ENCODE data around the gene PPIP5K1. TPM values are rescaled to one million over a fixed set of nuclear protein-coding genes. Genes with fewer than 3 reads are reported as not detected.
A peak's percentile ranks its signal among the peaks of the same experiment; 100 is the strongest.
"Not testable (repeated sequence)": the region's sequence is repeated elsewhere in the genome, so short reads cannot be mapped to it uniquely, and the experiment has no call there.

The PPIP5K1 gene
- total RNA-seq (6.1 TPM), polyA plus RNA-seq (ENCODE audit: insufficient read depth in 1 of 8, insufficient read length in 8 of 8, low replicate concordance in 1 of 8) (1 to 10 TPM; 5.9 to 9.9 (median 7.0) TPM)
- long read RNA-seq, donor 1: 0 reads
- long read RNA-seq, donor 2: 0 reads
- long read RNA-seq, donor 3: 0 reads
- long read RNA-seq, donor 4: 0 reads
- long read RNA-seq, donor 5: 0 reads
- long read RNA-seq, donor 6: 0 reads
- long read RNA-seq, donor 7: 0 reads
- long read RNA-seq, donor 8: 0 reads
- long read RNA-seq, donor 9: 0 reads
- long read RNA-seq, donor 10: 0 reads
- long read RNA-seq, donor 11: 0 reads

DNA sequence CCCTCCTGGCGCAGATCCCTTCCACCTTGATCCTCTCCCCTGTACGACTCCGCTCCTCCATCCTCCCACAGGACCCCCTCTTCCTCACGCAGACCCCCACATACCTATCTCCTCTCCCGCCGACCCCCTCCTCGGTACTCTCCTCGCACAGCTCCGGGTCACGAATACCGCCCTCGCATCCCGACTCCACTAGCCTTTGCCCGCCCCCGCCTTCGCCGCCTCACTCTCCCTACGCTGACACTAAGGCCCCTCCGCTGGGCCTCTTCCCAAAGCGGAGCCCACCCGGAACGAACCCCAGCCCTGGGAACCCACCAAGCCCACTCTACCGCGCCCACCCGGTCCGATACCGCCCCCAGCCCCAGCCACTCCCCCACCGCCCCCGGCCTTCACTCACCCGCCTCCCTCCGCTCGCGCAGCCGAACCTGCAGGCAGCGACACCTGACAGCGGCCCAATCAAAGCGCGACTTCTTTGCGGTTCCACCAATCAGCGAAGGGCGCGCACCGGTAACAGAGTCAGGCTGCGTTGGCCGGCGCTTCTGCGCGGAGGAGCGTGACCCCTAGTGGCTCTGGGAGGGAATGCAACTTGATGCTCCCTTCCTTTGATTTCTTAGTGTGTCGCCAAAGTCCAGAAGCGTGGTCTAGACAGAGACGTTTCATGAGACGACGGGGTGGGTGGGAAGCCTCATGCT, at the start of gene PPIP5K1:
PPIP5K1 (minus strand) TSS at position 431 of the 689 bp plus-strand sequence. CDS start 5,704 bp downstream, outside the sequence.
- H3K27me3 ChIP-seq (ENCODE audit: control insufficient read depth, insufficient read depth, low read length); H3K4me1 ChIP-seq (ENCODE audit: control insufficient read depth, insufficient read depth, low read length); H3K27ac ChIP-seq (ENCODE audit: low read length); H3K9me3 ChIP-seq (replicated peaks; ENCODE audit: control insufficient read depth, low read depth, low read length); H3K4me3 ChIP-seq (ENCODE audit: low read length); H3K36me3 ChIP-seq (ENCODE audit: control insufficient read depth, insufficient read depth, low read length); DNase-seq: not testable (repeated sequence)
- no CpG with 5 or more reads among the region's 54 CpGs for WGBS (ENCODE audit: insufficient coverage)

DNA sequence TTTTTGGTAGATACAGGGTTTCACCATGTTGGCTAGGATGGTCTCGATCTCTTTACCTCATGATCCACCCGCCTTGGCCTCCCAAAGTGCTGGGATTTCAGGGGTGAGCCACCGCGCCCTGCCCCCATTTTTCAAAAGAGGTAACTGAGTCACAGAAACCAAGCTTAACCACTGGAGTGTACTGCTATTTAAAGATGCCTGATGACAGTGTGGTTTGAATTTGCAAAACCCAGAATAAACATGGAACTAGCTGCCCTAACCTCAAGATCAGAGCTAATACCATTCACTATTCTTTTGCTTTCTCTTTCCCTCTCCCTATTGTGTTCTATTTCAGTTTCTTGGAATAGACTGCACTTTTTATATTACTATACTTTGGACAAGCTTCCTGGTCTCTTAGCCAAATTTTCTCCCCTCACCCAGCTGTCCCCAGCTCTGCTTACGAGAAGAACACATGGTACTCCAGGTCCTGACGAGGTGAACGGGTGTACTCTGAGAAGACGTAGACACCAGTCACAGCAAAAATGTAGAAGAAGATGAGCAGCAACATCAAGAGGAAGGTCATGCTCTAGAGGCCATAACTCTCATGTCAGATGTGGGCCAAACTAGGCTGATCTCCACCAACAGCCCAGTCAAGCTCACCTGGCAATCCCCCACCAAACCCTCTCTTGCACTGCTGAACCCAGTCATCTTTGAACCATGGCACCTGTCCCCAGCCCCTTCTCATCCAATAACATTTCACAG, 48.6 kb upstream of the PPIP5K1 start:
- not testable (repeated sequence) for H3K27ac ChIP-seq (ENCODE audit: low read length); H3K4me3 ChIP-seq (ENCODE audit: low read length); H3K4me1 ChIP-seq (ENCODE audit: control insufficient read depth, insufficient read depth, low read length); H3K9me3 ChIP-seq (replicated peaks; ENCODE audit: control insufficient read depth, low read depth, low read length); H3K36me3 ChIP-seq (ENCODE audit: control insufficient read depth, insufficient read depth, low read length); H3K27me3 ChIP-seq (ENCODE audit: control insufficient read depth, insufficient read depth, low read length)
- peak; percentile 1 for DNase-seq
- 25% methylated on average over 1 of the region's 8 CpGs for WGBS (ENCODE audit: insufficient coverage)

DNA sequence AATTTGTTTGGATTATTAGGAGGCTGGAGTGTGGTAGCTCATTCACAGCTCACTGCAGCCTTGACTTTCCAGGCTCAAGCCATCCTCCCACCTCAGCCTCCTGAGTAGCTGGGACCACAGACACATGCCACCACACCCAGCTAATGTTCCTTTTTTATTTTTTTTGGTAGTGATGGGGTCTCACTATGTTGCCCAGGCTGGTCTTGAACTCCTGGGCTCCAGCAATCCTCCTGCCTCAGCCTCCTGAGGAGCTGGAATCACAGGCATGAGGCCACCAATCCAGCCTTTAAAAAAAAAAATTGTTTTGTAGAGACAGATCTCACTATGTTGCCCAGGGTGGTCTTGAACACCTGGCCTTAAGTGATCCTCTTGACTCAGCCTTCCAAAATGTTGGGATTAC, 36.9 kb upstream of the PPIP5K1 start:
- not testable (repeated sequence) for H3K4me1 ChIP-seq (ENCODE audit: control insufficient read depth, insufficient read depth, low read length); H3K9me3 ChIP-seq (replicated peaks; ENCODE audit: control insufficient read depth, low read depth, low read length); DNase-seq; H3K4me3 ChIP-seq (ENCODE audit: low read length); H3K36me3 ChIP-seq (ENCODE audit: control insufficient read depth, insufficient read depth, low read length); H3K27ac ChIP-seq (ENCODE audit: low read length); H3K27me3 ChIP-seq (ENCODE audit: control insufficient read depth, insufficient read depth, low read length)

DNA sequence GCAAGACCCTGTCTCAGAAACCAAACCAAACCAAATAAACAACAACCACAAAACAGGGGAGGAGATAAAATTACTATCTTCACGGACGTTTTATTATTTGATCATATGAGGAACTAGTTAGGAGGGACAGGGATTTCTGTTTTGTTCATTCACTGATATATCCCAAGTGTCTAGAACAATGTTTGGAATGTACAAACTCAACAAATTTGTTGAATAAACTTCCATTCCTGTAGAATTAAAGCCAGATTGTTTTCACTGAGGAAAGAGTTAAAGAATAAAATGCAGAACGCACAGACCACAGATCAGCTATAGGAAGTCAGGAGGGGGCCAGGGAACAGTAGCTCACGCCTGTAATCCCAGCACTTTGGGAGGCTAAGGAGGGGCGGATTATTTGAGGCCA, 35.1 kb upstream of the PPIP5K1 start:
- Histone ChIP-seq H3K27ac (ENCODE audit: low read length) (no peak overlapping the region), H3K9me3 (replicated peaks; ENCODE audit: control insufficient read depth, low read depth, low read length) (no peaks in the 10 kb centered on the region), H3K4me3 (ENCODE audit: low read length) (no peak overlapping the region), H3K27me3 (ENCODE audit: control insufficient read depth, insufficient read depth, low read length) (no peaks in the 10 kb centered on the region), H3K4me1 (ENCODE audit: control insufficient read depth, insufficient read depth, low read length) (no peaks in the 10 kb centered on the region), H3K36me3 (ENCODE audit: control insufficient read depth, insufficient read depth, low read length) (no peaks in the 10 kb centered on the region)
- peak; percentile 11 for DNase-seq
- WGBS (ENCODE audit: insufficient coverage): no CpG with 5 or more reads among the region's 5 CpGs

DNA sequence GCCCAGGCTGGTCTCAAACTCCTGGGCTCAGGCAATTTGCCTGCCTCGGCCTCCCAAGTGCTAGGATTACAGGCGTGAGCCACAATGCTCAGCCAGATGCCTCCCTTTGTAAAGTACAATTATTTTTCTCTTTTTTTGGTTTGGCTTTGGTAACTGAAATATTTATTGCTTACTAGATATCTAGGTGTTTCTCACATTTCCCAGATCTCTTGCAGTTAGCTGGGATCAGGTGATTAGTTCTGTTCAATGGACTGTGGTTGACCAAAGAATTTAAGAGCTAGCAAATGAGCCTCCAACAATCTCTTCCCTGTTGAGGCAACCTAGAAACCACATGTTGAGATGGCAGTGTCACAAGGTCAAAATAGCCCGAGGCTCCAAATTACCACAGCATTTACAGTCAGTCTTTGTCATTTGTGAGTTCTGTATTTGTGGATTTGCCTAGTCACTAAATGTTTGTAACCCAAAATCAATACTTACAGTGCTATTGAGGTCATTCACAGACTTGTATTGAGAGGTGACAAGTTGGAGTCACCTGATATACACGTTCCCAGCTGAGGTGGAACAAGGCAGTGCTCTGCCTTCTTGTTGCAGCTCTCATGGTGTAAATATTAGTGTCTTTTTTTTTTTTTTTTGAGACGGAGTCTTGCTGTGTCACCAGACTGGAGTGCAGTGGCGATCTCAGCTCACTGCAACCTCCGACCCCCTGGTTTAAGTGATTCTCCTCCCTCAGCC, 32.2 kb upstream of the PPIP5K1 start:
- WGBS (ENCODE audit: insufficient coverage): no CpG with 5 or more reads among the region's 7 CpGs
- DNase-seq; H3K36me3 ChIP-seq (ENCODE audit: control insufficient read depth, insufficient read depth, low read length); H3K4me1 ChIP-seq (ENCODE audit: control insufficient read depth, insufficient read depth, low read length); H3K27ac ChIP-seq (ENCODE audit: low read length); H3K4me3 ChIP-seq (ENCODE audit: low read length); H3K27me3 ChIP-seq (ENCODE audit: control insufficient read depth, insufficient read depth, low read length); H3K9me3 ChIP-seq (replicated peaks; ENCODE audit: control insufficient read depth, low read depth, low read length): not testable (repeated sequence)

DNA sequence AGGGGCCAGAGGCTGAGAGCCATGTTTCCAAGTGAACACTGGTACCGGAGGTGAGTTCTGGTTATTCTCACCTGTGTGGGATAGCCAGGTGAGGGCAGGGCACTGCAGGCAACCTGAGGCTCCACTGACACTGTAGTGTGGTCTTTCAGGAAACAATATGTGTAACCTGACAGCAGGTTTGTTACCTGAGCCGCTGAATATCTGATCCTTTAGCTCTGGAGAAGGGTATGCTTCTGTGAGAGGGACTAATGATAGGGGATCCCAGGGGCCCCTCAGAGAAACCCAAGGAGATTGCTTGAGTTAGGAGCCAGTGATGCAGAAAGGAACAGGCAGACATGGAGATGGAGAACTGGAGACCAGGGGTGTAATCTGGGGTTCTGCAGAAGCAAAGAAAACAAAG, 28.7 kb upstream of the PPIP5K1 start, which contains the start of gene STRC:
STRC (minus strand) TSS at position 101 of the 400 bp plus-strand sequence; CDS start at position 23, 78 bp downstream.
- DNase-seq; H3K4me1 ChIP-seq (ENCODE audit: control insufficient read depth, insufficient read depth, low read length); H3K9me3 ChIP-seq (replicated peaks; ENCODE audit: control insufficient read depth, low read depth, low read length); H3K4me3 ChIP-seq (ENCODE audit: low read length); H3K36me3 ChIP-seq (ENCODE audit: control insufficient read depth, insufficient read depth, low read length); H3K27me3 ChIP-seq (ENCODE audit: control insufficient read depth, insufficient read depth, low read length); H3K27ac ChIP-seq (ENCODE audit: low read length): not testable (repeated sequence)
- WGBS (ENCODE audit: insufficient coverage): no CpG with 5 or more reads among the region's 2 CpGs

DNA sequence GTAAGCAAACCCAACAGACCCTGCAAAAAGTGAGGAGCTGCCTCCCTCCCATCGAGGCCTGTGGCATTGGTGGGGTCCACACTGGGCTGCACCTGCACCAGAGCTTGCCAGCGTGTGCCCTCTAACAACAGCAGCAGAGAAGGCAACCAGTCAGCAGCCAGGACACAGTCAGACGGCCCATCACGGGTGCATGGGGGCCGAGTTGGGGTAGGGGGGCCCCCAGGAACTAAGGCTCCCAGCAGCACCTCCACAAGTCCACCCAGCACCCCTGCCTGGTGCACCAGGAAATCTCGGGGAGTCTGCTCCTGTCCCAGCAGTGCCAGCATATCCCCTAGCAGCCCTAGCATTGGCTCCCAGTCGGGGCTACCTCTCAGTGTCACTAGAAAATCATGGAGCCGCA, 27.7 kb upstream of the PPIP5K1 start:
- H3K4me3 ChIP-seq (ENCODE audit: low read length); DNase-seq; H3K36me3 ChIP-seq (ENCODE audit: control insufficient read depth, insufficient read depth, low read length); H3K27me3 ChIP-seq (ENCODE audit: control insufficient read depth, insufficient read depth, low read length); H3K27ac ChIP-seq (ENCODE audit: low read length); H3K9me3 ChIP-seq (replicated peaks; ENCODE audit: control insufficient read depth, low read depth, low read length); H3K4me1 ChIP-seq (ENCODE audit: control insufficient read depth, insufficient read depth, low read length): not testable (repeated sequence)
- WGBS (ENCODE audit: insufficient coverage): no CpG with 5 or more reads among the region's 8 CpGs

DNA sequence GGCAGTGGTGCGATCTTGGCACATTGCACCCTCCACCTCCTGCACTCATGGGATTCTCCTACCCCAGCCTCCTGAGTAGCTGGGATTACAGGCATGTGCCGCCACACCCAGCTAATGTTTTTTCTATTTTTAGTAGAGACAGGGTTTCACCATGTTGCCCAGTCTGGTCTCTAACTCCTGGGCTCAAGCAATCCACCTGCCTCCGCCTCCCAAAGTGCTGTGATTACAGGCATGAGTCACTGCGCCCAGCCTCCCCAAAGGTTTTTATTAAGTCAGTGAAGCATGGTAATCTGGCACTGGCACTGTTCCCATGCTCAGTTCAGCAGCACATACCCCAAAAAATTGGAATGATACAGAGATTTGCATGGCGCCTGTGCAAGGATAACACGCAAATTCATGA, 12.2 kb upstream of the PPIP5K1 start:
- peaks cover 30% of the 10 kb centered on the region for H3K27me3 ChIP-seq (ENCODE audit: control insufficient read depth, insufficient read depth, low read length)
- WGBS (ENCODE audit: insufficient coverage): 94% methylated on average over 2 of the region's 6 CpGs
- not testable (repeated sequence) for H3K27ac ChIP-seq (ENCODE audit: low read length); H3K4me1 ChIP-seq (ENCODE audit: control insufficient read depth, insufficient read depth, low read length); H3K9me3 ChIP-seq (replicated peaks; ENCODE audit: control insufficient read depth, low read depth, low read length); H3K36me3 ChIP-seq (ENCODE audit: control insufficient read depth, insufficient read depth, low read length); H3K4me3 ChIP-seq (ENCODE audit: low read length)
- peak; percentile 62 for DNase-seq

DNA sequence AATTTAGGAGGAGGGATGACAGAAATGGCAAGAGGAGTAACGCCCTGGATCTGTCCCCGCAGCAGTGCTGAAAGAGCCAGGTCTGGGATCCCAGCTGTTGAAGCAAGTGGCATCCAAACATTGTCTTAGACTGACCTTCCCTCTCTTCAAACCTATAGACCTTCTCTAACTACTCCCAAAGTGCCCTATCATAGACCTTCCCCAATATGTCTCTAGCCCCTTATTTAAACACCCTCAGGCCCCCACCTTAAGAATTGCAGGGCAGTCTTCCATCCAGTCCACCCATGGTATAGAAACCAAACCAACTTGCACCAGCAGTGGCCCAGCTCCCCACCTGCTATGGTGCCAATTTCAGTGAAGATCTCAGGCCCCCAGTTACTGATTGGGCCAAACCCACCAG, 10.2 kb upstream of the PPIP5K1 start:
- not testable (repeated sequence) for DNase-seq; H3K4me3 ChIP-seq (ENCODE audit: low read length); H3K36me3 ChIP-seq (ENCODE audit: control insufficient read depth, insufficient read depth, low read length); H3K9me3 ChIP-seq (replicated peaks; ENCODE audit: control insufficient read depth, low read depth, low read length); H3K27ac ChIP-seq (ENCODE audit: low read length); H3K4me1 ChIP-seq (ENCODE audit: control insufficient read depth, insufficient read depth, low read length)
- WGBS (ENCODE audit: insufficient coverage): no CpG with 5 or more reads among the region's 2 CpGs
- H3K27me3 ChIP-seq (ENCODE audit: control insufficient read depth, insufficient read depth, low read length): peaks cover 29% of the 10 kb centered on the region

DNA sequence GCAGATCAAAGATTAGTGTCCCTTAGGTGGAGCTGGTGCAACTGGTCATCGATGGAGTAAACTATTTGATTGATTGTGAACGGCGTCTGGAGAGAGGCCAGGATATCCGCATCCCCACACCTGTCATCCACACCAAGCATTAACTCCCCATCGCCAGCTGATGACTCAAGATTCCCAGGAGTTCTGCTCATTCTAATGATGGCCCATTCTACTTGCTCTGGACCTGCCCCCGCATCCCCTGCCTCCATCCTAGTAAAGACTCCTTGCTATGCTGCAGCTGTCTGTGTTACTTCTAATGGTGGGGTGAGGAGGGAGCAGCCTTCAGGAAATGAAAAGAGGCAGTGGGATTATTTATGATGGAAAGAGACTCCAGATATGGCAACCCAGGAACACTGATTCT, 9.1 kb upstream of the PPIP5K1 start:
- not testable (repeated sequence) for DNase-seq; H3K4me1 ChIP-seq (ENCODE audit: control insufficient read depth, insufficient read depth, low read length); H3K36me3 ChIP-seq (ENCODE audit: control insufficient read depth, insufficient read depth, low read length); H3K9me3 ChIP-seq (replicated peaks; ENCODE audit: control insufficient read depth, low read depth, low read length); H3K27ac ChIP-seq (ENCODE audit: low read length); H3K4me3 ChIP-seq (ENCODE audit: low read length)
- peaks cover 18% of the 10 kb centered on the region for H3K27me3 ChIP-seq (ENCODE audit: control insufficient read depth, insufficient read depth, low read length)
- WGBS (ENCODE audit: insufficient coverage): no CpG with 5 or more reads among the region's 6 CpGs

Data from muscle of leg (tissue), 16 donors.